ENCODE data around the gene PNPLA5. TPM values are rescaled to one million over a fixed set of nuclear protein-coding genes. Genes with fewer than 3 reads are reported as not detected.

The PNPLA5 gene
- total RNA-seq, 1 experiment from 2014 or later: 5.5 TPM

- no peak overlapping the region for H2AFZ ChIP-seq (ENCODE audit: low read length)
- H3K56ac ChIP-seq (ENCODE audit: insufficient read length, low read depth, low read length): no peak overlapping the region
- no peak for TF ChIP-seq CTCF (conservative IDR thresholded peaks at IDR 0.05)
- no peak overlapping the region for H3K4ac ChIP-seq (ENCODE audit: low read depth, low read length)
- H2BK12ac ChIP-seq (ENCODE audit: insufficient read length, low read depth, low read length): no peak overlapping the region
- H3K27me3 ChIP-seq (ENCODE audit: insufficient read depth, low read length): no peaks in the 10 kb centered on the region
- WGBS (ENCODE audit: extremely low coverage, insufficient read length, low lambda C conversion rate): no CpG with 5 or more reads among the region's 11 CpGs
- H2AK5ac ChIP-seq (ENCODE audit: insufficient read length, low read length): no peak overlapping the region
- H3K23me2 ChIP-seq (ENCODE audit: insufficient read length, low read depth, low read length, poor library complexity, severe bottlenecking): peaks cover 5% of the 10 kb centered on the region
- peaks cover 14% of the 10 kb centered on the region; the same call in 1 of the 2 replicates for H3K79me2 ChIP-seq (ENCODE audit: insufficient read depth, low read length)
- peaks cover 3 to 10% (median 8%) of the 10 kb centered on the region in 3 experiments; a peak in 5 of 7 replicates for H3K36me3 Mint-ChIP-seq (ENCODE audit: insufficient read depth in 1 of 3, low read depth in 3 of 3)
- H3K27ac ChIP-seq (ENCODE audit: insufficient read length, low read depth, low read length): no peak overlapping the region
- H3K18ac ChIP-seq (ENCODE audit: insufficient read length, low read depth, low read length): peak overlapping the region; percentile 31
- H3K14ac ChIP-seq (ENCODE audit: insufficient read depth, low read length): no peak overlapping the region
- peaks cover 12% of the 10 kb centered on the region; the same call in 1 of the 2 replicates for H3K4me1 ChIP-seq (ENCODE audit: insufficient read depth, low read length)
- H3K27ac Mint-ChIP-seq: peak overlapping the region in 2 of 3 experiments; percentile 51 to 81; a peak in 1 of 7 replicates
- no peak overlapping the region for H4K8ac ChIP-seq (replicated peaks; ENCODE audit: insufficient read length, low read depth, low read length)
- no peaks in the 10 kb centered on the region for H4K20me1 ChIP-seq (ENCODE audit: control insufficient read depth, insufficient read depth, insufficient read length)
- H3K4me2 ChIP-seq (ENCODE audit: insufficient read depth, insufficient read length, low read length): peak overlapping the region; percentile 22
- no peak overlapping the region for H4K5ac ChIP-seq (ENCODE audit: insufficient read length, low read depth, low read length)
- H2BK120ac ChIP-seq (ENCODE audit: low read depth, low read length, poor library complexity, severe bottlenecking): no peak overlapping the region
- H2BK15ac ChIP-seq (ENCODE audit: low read depth, low read length): no peak overlapping the region
- H3K9me3 ChIP-seq (ENCODE audit: control insufficient read depth, low read depth, low read length): no peaks in the 10 kb centered on the region
- H4K91ac ChIP-seq (ENCODE audit: insufficient read length, low read depth, low read length): no peak overlapping the region
- no peak overlapping the region for H3T11ph ChIP-seq (ENCODE audit: low read length)
- peaks cover 0 to 3% of the 10 kb centered on the region in 2 experiments; a peak in 2 of 5 replicates for H3K9me3 Mint-ChIP-seq
- no peak overlapping the region for H3K9ac ChIP-seq (ENCODE audit: extremely low read depth, insufficient read length, low read length)
- H3K27me3 Mint-ChIP-seq (ENCODE audit: low read depth): peaks cover 19% of the 10 kb centered on the region
- no peak overlapping the region for H2BK5ac ChIP-seq (ENCODE audit: insufficient read length, low read length)
- DNase-seq: no peak
- peaks cover 2% of the 10 kb centered on the region for H3K79me1 ChIP-seq (ENCODE audit: insufficient read depth, low read depth, low read length, poor library complexity, severe bottlenecking)
- peaks cover 37 to 40% of the 10 kb centered on the region in 2 experiments for H3K4me1 Mint-ChIP-seq
- no peak overlapping the region for H3K23ac ChIP-seq (ENCODE audit: insufficient read length, low read depth, low read length)
- no peak overlapping the region for H2BK20ac ChIP-seq (ENCODE audit: low read depth, low read length, poor library complexity, severe bottlenecking)
- peak overlapping the region; percentile 69 to 83 for H3K4me3 Mint-ChIP-seq
Observed at GRCh38 chr22:43862882-43863202, 29.0 kb downstream of the PNPLA5 start.

Data from H9 (cell line).